Stimulated activated CD8-positive, alpha-beta memory T cell treated with anti-CD3 and anti-CD28 coated beads, Interleukin-4, amount 100 ng/mL, for 1 hour (primary cell): ENCODE measurements around the gene BCAR3.
"Not testable (repeated sequence)": the region's sequence is repeated elsewhere in the genome, so short reads cannot be mapped to it uniquely, and the experiment has no call there.

Source experiments
- DNase-seq, 2 donors: peaks; one replicate each; pipeline ENCODE4 v3.0.0-alpha.2; 2020; ENCODE audit warnings: low read depth in 2 of 2, low spot score in 1 of 2

Gene BCAR3

DNA sequence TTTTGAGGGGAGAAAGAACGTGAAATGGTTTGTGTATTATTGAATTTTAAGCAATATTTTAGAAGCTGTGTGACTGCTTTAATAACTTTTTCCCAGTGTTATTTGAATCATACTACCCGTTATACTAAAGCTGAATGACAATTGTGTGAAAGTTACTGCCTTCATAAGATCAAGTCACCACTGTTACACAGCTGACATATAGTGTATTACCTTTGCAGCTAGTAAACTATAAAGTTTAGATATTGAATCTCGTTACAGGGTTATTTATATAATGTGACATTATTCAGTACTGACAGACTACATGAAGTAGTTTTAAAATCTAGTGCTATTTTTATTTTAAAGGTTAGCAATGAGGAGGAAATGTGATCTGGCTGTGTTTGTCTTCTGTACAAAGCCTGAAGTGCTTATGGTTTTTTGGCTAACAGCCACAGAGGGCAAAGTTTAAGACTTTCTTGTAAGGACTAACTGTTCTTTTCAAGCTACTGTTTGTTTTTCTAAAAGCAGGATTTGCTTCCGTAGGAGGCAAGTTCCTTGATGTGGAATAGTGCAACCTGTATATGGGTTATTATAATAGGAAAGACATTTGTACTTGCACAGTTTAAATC lies 127.6 kb downstream of the BCAR3 start:
- DNase-seq = not testable (repeated sequence)

DNA sequence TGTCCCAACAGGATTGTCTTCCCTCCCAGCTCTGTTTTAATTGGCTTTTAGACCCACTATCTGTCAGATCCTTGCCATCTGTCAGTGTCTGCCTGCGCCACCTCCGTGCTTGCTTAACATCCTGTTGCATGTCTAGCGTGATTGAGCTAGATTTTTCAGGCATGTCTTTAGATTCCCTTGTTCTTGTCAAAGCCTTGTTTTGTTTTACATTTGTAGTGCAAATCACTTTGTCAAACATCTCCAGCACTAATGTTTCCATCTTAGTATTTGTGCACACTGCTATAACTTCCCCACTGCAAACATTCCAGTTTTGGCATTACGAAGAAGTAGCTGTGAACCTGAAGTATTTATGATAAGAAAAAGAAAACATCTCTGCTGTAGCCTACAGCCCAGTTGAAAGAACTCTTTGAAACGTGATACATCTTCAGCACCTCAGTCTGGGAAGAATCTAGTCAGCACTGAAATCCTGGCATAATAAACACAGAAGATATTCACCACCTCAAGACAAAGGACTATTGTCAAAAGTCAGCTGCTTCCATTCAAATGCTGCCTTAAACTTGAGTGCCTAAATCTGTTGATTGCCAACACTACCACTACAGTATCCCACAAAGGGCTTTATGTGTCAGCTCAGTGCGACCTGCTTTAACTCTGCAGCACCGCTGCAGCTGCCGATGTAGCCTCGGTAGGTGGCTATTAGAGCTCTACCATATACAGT lies 128.7 kb downstream of the BCAR3 start:
- DNase-seq = no peak

DNA sequence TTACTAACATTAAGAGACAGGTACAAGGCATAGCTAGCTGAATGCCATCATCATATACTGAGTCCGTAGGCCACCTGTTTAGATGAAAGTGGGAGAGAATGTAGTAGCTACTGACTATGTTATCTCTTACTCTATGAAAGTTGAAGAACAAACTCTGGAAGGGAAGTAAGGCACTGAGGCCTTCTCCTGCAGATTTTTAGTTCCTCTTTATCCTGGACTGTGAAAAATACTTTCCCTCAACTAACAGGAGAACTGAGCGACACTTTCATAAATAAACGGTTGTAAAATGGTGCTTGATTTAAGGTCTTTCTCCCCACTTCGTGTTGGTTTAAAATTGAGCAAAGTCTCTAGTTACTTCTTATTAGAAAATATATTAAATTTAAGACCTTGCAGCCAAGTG lies 131.8 kb downstream of the BCAR3 start:
- no peak for DNase-seq

DNA sequence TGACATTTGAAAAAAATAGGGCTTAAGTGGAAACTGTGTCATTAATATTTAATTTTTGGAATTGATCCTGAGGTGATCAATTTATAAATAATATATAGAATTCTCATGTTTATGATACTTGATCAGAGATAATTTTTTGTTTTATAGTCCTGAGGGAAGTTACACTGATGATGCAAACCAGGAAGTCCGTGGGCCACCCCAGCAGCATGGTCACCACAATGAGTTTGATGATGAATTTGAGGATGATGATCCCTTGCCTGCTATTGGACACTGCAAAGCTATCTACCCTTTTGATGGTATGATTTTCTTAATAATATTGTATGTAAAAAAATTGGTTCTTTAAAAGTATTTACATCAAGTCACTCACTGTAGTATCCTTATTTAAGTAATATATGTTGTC lies 132.5 kb downstream of the BCAR3 start:
- DNase-seq = no peak

DNA sequence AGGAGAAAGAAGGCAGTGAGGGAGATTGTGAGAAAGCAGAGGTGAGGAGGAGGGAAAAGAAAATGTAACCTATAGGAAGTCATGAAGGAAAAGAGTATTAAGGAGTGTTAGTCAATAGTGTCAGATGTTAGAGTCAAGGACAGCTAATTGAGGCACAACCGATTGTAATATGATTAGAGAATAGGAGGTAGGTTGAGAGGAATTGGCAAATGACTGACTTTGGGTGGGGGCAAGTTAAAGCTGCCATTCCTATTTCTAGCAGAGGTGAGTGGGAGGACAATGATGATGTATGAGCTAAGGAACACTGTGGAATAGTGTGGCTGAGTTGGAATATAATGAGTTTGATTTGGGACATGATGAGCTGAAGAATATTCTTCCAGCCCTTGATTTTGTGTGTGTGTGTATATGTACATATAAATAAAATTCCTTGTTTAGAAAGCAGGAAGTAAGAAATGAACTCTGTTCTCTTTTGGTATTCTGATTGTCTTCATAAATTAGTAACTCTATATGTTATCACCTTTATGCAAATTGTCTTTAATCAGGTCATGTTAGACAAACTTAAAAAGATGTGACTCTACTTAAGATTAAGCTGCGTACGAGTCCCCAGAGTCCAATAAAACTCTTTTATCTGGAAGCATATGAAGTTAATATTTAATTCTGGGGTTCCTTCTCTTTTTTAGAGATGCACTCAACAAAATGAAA lies 135.3 kb downstream of the BCAR3 start:
- DNase-seq = no peak

DNA sequence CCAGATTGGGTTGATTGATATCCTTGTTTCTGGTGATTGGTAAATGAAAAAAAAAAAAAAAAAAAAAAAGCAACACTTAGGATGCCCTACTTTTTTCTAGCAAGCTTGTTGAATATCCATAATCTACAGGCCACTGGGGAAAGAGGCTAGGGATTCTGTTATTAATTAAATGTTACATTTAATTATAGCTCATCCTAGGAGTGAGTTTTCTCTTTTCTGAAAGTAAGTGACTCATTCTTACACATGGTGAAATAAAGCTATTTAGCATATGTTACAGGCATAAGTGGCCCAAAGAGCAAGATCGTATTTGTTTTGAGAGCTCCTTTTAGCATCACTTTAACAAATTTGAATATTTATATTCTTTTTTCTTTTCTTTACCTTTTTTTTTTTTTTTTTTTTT lies 139.2 kb downstream of the BCAR3 start:
- no peak for DNase-seq

DNA sequence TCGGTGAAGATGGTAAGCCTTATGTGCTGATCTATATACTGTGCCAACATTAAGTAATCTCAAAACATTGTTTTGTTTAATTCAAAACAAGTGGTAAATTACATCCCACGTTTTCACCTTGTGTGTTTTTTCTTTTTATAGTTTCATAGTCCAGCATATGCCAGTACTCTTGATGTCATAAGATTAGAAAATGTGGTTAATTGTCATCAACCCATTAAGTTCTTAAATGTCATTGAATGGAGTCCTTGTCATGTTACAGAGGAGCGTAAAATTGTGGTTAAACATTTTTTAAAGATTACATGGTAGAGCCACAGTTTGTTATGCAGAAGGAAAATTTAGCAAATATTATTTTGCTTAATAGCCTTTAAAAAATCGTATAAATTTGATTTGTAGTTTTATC lies 140.6 kb downstream of the BCAR3 start:
- DNase-seq = no peak

DNA sequence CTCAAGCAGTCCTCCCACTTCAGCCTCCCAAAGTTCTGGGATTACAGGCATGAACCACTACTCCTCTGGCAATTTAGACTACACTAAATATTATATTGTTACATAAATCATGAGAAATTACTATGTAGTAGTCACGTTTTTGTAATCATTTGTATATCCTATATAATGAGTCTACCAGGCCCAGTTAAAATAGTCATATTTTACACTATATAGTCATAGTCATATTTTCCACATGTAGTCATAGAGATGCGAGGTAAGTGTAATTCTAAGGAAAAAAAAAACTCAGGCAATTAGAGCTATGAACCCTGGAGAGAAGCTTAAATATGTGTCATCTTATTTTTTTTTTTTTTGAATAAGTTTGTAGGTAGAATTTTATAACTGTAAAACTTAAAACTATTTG lies 143.7 kb downstream of the BCAR3 start:
- DNase-seq = no peak

DNA sequence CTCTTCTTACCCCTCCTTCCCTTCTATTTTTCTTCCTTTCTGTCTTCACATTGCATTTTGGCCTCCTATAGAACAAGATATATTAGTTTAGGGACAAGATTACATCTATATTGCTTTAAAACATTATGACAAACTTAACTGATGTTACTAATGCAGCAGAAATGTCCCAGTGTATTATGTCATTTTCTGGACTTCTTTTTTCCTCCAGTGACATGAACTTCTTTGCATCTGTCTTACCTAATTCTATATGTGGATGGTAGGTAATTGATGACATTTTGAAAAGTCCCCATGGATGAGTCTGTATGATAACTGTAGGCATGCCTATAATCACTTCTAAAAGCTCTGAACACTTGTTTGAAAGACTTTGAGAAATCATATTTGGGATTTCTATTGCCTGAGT lies 144.2 kb downstream of the BCAR3 start:
- DNase-seq = no peak

DNA sequence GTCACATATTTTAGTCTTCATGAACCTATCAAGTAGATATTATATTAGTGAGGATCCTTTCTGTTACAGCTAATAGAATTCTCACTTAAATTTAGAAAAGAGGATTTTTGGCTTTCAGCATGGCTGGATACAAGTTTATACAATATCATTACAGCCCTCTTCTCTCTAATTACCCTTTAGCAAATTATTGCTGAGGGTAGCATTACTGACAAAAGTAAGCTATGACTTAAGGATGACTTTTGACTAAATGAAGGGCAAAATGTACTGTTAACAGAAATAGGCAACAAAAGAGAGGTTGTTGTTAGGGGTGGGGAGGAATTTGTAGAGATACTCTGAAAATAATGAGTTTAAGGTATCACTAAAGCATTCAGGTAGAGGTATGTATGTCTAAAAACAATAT lies 148.0 kb downstream of the BCAR3 start:
- no peak for DNase-seq

DNA sequence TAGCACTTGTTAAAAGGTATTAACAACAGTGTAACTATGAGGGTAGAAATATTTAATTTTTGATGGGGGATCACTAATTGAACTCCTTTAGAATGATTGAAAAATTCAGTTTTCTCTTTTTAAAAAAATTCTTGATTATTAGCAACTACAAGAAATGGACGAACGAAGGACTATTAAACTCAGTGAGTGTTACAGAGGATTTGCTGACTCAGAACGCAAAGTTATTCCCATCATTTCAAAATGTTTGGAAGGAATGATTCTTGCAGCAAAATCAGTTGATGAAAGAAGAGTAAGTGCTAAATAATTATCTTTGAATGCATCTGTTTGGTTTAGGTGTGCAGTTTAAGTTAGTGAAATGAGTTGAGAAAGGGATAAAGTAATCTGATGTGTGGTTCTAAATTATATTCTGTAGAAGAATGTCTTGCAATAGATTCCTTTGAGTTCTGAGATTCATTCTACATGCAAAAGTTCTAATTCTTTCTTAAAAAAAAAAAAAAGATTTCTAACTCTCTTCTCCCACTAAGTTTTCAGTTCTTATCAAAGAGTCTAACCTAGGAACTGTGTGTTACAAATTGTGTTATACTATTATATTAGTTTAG lies 148.8 kb downstream of the BCAR3 start:
- DNase-seq = no peak

DNA sequence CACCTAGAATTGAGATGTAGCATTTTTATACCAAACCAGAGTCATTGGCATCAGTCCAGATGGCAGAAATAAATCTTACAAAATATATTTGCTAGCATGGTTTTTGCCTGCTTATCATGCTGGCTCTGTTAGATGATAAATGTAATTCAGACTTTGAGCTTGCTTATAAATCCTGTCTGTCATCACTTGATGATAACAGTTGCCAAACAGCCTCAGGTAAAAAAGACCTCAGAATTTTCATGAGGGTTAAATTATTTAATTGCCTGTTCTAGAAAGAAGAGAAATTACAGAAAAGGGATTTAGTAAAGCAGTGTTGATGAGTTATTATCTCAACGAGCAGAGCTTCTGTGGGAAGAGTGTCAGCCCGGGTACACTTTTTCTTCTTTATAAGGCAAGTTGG lies 150.4 kb downstream of the BCAR3 start:
- DNase-seq = no peak

DNA sequence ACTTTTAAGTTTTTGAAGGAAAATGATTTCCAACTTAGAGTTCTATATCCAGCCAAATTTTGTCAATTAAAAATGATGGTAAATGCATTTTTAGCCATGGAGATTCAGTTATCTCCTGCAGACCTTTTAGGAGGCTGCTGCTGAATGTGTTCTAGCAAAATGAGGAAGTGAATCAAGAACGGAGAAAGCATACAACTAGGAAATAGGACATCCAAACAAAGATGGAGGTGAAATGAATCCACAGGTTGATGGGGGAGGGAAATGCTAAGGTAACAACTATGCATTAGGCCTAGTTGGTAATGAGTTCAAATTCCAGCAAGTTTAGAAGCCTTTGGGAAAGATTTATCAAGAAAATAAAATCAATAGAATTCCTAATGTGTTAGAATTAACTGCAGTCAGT lies 153.2 kb downstream of the BCAR3 start:
- DNase-seq = no peak

DNA sequence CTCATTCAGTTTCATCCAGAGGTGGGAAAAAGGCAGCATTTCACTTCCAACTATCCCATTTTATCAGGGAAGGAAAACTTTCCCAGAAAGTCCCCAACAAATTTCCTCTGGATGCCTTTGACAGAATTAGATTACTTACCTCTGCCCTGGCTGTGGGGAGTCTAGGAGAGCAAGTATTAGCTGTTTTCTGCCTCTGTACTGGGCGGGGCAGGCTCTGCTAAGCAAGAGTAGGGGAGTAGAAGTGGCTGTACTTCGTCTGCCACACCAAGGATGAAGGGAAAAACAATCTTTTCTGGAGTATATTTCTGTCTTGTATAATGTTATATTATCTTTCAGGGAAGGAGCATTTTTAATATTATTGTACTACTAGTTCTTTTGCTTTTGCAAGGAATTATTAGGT lies 155.2 kb downstream of the BCAR3 start:
- DNase-seq = no peak

DNA sequence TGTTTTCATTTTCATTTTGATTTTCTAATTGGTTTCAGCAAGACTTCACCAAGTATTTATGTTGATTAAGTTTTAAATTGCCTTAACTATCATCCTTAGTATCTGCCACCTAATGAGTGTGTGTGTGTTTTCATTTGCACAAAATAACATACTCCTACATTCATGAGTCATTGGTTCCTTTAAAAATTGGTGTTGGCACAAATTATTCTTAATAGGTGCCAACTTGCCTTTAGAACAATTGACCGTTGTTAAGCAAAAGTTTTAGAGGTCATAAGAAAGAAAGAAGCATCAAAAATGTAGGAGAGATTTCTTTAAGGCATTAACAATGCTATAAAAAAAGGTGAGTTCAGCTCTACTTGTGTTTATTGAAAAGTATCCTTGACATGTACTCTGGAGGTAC lies 156.2 kb downstream of the BCAR3 start:
- DNase-seq = no peak

DNA sequence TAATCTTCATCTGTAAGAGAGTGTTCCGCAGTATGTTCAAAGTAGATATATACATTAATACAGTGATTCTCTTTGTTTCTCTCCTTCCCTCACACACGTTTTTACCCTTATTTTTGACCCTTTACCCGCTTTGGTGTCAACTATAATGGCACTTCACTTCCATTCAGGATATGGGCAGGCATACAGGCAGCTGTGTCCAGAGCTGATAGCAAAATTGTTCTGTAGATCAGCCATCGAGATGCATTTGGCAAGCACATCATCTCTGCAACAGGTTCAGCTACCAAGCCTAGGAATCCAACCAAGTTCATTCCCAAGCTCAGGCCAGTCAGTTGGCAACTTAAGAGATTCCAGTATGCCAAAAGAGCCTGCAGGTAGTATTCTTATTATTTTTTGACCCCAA lies 158.9 kb downstream of the BCAR3 start:
- DNase-seq = no peak

DNA sequence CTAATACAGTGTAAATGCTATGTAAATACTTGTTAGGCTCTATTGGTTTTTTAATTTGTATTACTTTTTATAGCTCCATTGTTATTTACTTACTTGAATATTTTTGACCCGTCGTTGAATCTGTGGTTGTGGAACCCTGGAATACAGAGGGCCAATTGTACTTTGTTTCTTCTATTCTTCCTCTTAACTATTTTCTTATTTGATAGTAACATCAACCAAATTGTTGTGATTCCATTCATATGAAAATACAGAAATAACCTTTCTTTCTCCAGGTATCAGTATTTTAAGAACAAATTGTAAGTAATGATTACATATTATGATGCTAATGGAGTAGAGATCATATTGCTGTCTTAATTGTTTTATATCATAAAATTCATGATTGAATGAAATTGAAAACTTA lies 160.0 kb downstream of the BCAR3 start:
- no peak for DNase-seq

DNA sequence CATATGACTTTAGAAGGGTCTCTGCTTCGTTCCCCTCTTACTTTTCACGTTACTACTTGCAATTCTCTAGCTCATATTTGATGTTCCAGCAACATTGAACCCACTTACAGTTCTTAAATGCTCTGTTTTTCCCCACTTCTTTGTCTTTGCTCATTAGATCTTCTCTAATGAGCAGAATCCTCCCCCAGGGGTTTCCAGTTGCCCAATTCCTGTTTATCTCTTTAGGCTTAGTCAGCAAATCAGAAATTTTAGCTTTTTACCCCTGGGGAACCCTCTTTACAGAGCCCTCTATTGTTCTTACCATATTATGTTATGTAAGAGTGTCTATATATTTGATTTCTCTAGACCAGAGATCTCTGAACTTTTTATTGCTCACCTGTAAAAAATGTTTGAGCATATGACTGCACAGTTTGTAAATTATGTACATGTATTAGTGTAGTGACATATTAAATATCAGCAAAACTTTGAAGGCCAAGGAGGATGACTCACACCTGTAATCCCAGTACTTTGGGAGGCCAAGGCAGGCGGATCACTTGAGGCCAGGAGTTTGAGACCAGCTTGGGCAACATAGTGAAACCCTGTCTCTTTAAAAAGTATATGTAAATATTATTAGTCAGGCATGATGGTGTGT lies 162.3 kb downstream of the BCAR3 start:
- DNase-seq = no peak

DNA sequence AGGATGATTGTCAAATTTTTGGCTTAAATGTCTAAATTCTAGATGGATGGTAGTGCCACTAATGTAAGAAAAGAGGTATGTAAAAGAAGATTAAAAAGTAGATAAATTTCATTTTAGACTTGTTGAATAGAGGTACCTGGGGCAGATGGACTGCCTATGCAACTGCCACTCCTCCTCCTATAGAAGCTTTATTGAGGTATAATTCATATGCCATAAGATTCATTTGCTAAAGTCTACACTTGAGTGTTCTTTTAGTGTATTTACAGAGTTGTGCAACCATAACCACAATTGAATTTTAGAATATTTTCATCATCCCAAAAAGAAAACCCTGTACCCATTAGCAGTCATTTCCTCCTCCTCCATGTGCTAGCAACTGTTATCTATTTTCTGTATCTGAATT lies 163.1 kb downstream of the BCAR3 start:
- no peak for DNase-seq

DNA sequence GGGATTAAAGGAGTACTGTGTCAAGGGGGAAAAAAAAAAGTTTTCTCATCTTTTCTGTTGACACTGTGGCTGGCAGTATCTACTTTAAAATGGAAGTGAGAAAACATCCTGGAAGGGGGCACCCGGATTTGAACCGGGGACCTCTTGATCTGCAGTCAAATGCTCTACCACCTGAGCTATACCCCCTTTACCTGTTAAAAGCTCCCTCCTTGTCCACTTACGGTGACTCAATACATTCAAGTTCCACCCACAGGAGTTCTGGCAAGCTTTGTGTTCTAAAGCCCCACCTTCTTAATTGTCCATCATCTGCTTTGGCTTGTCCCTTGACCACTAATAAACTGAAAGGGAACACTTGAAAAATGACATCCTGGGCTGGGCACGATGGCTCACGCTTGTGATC lies 165.5 kb downstream of the BCAR3 start:
- no peak for DNase-seq
